Measurements from ENCODE around the gene FOXC2.

- no peak for TF ChIP-seq EZH2 (IDR thresholded peaks at IDR 0.05; ENCODE audit: borderline replicate concordance, low read depth, low read length, severe bottlenecking)
- TF ChIP-seq CTCF (IDR thresholded peaks at IDR 0.05; ENCODE audit: extremely low read depth in 1 of 2, insufficient read depth in 1 of 2, low read depth in 1 of 2, low read length in 2 of 2) = no peak
- TF ChIP-seq POLR2AphosphoS5 (IDR thresholded peaks at IDR 0.05; ENCODE audit: insufficient read depth, low read depth, low read length) = no peak
- no peak for TF ChIP-seq GATA2 (IDR thresholded peaks at IDR 0.05; ENCODE audit: insufficient read depth, insufficient read length, low read depth, low read length)
- TF ChIP-seq POLR2A (IDR thresholded peaks at IDR 0.05; ENCODE audit: low read depth, low read length) = no peak
- TF ChIP-seq FOS (IDR thresholded peaks at IDR 0.05; ENCODE audit: borderline replicate concordance, insufficient read depth, low read length) = no peak
- no peak for TF ChIP-seq MAX (IDR thresholded peaks at IDR 0.05; ENCODE audit: insufficient read depth, insufficient read length)
Measured at GRCh38 chr16:86557587-86557986, 9.0 kb upstream of the FOXC2 start.

Measured in endothelial cell of umbilical vein (primary cell).